Karpas-422 (cell line): ENCODE measurements around the gene WDFY2. TPM values are rescaled to one million over a fixed set of nuclear protein-coding genes. Genes with fewer than 3 reads are reported as not detected.

ENCODE experiments used
- DNase-seq: peaks from one replicate; pipeline ENCODE4 v3.0.0-alpha.2; 2015
- H2AFZ ChIP-seq: fragments of 200-600 bp; sonication (generic); 2 replicates; pipeline ENCODE4 v1.6.1; 2014; ENCODE audit warnings: antibody characterized with exemption, low read length, mixed read lengths
- H3K27ac ChIP-seq: fragments of 200-600 bp; sonication (generic); 2 replicates; pipeline ENCODE4 v1.5.1; 2014; ENCODE audit warnings: mild to moderate bottlenecking, low read length, moderate library complexity
- H3K27me3 ChIP-seq: fragments of 200-600 bp; sonication (generic); 2 replicates; pipeline ENCODE4 v1.6.1; 2014; ENCODE audit warnings: low read length, mixed read lengths
- H3K36me3 ChIP-seq: fragments of 200-600 bp; sonication (generic); 2 replicates; pipeline ENCODE4 v1.6.1; 2014; ENCODE audit warnings: low read length, mixed read lengths; ENCODE audit not compliant: insufficient read depth
- H3K4me1 ChIP-seq: fragments of 200-600 bp; sonication (generic); 2 replicates; pipeline ENCODE4 v1.6.1; 2014; ENCODE audit warnings: mild to moderate bottlenecking, low read length, mixed read lengths
- H3K4me2 ChIP-seq: fragments of 200-600 bp; sonication (generic); 2 replicates; pipeline ENCODE4 v1.6.1; 2014; ENCODE audit warnings: low read length, low read depth, mild to moderate bottlenecking; ENCODE audit not compliant: poor library complexity, severe bottlenecking
- H3K4me3 ChIP-seq: fragments of 200-600 bp; sonication (generic); 2 replicates; pipeline ENCODE4 v1.5.1; 2014; ENCODE audit warnings: mild to moderate bottlenecking, antibody characterized with exemption, low read length, mixed read lengths
- H3K79me2 ChIP-seq: fragments of 200-600 bp; sonication (generic); 2 replicates; pipeline ENCODE4 v1.6.1; 2014; ENCODE audit warnings: mild to moderate bottlenecking, low read length, mixed read lengths
- H3K9ac ChIP-seq: fragments of 200-600 bp; sonication (generic); 2 replicates; pipeline ENCODE4 v1.6.0; 2014; ENCODE audit warnings: low read length
- H3K9me2 ChIP-seq: fragments of 200-600 bp; sonication (generic), shearing (Covaris generic); replicated peaks from 2 replicates; pipeline ENCODE4 v1.6.0; 2014; ENCODE audit warnings: mild to moderate bottlenecking, low read length, moderate library complexity; ENCODE audit not compliant: insufficient read depth
- H3K9me3 ChIP-seq: fragments of 300-700, 200-600 bp; sonication (generic); 2 replicates; pipeline ENCODE4 v1.6.1; 2014; ENCODE audit warnings: low read length, mixed read lengths
- H4K20me1 ChIP-seq: fragments of 200-600 bp; sonication (generic); 2 replicates; pipeline ENCODE4 v1.6.1; 2014; ENCODE audit warnings: mild to moderate bottlenecking, antibody characterized with exemption, low read length, low read depth; ENCODE audit not compliant: insufficient read depth
- total RNA-seq: library from RNA; depleted of rRNA; stranded (reverse); fragments of >200 nt; shearing (Covaris generic); gene quantifications from 2 replicates; pipeline ENCODE4 v1.2.3, GENCODE V29; 2014; ENCODE audit warnings: low replicate concordance

The WDFY2 gene
- total RNA-seq, 1 experiment from 2014 or later = 4.1 TPM

DNA sequence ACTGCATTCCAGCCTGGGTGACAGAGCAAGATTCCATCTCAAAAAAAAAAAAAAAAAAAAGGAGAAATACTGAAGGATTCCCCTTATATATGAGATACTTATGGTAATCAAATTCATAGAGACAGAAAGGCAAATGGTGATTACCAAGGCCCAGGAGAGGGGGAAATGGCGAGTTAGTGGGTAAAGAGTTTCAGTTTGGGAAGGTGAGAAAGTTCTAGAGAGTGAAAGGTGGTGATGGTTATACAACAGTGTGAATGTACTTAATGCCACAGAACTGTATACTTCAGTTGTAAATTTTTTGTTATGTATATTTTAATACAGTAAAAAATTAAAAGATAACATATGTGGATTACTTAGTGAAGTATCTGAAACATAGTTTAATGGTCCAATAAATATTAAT, 129.5 kb downstream of the WDFY2 start:
- Histone ChIP-seq H3K9me2 (no peaks in the 10 kb centered on the region), H3K27ac (no peak overlapping the region)

DNA sequence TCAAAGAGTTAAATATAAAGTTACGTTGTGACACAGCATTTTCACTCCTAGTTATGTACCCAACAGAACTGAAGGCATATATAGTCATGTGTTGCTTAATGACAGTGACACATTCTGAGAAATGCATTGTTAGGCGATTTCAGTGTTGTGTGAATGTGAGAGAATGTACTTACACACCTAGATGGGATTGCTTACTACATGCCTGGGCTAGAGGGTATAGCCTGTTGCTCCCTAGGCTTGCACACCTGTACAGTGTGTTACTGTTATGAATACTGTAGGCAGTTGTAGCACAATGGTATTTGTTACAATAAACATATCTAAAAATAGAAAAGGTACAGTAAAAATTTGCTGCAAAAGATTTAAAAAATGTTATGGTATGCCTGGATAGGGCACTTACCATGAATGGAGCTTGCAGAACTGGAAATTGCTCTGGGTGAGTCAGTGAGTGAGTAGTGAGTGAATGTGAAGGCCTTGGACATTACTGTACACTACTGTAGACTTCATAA, 130.5 kb downstream of the WDFY2 start:
- no peak for DNase-seq
- Histone ChIP-seq H3K4me2 (no peak overlapping the region), H3K9ac (no peak overlapping the region)

More for the DNA sequence above, 129.5 kb downstream of the WDFY2 start:
- H2AFZ ChIP-seq = no peak overlapping the region
- no peak overlapping the region for H3K9ac ChIP-seq
- no peaks in the 10 kb centered on the region for H3K36me3 ChIP-seq
- H3K4me2 ChIP-seq = no peak overlapping the region
- no peaks in the 10 kb centered on the region for H4K20me1 ChIP-seq
- DNase-seq = no peak
- no peaks in the 10 kb centered on the region for H3K4me1 ChIP-seq
- H3K79me2 ChIP-seq = no peaks in the 10 kb centered on the region
- no peak overlapping the region for H3K4me3 ChIP-seq
- H3K27me3 ChIP-seq = no peaks in the 10 kb centered on the region
- no peaks in the 10 kb centered on the region for H3K9me3 ChIP-seq

DNA sequence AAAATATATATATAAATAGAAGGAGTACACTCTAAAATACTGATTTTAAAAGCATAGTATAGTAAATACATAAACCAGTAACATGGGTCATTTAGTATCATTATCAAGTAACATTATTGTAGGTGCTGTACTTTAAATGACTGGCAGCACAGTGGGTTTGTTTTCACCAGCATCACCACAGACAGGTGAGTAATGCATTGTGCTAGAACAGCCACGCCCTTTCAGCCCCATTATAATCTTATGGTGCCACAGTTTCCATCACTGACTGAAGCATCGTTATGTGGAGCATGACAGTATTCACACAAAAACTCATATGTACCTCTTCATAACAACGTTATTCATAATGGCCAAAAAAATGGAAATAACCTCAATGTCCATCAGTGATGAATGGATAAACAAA, 131.4 kb downstream of the WDFY2 start:
- Histone ChIP-seq H3K27me3 (no peaks in the 10 kb centered on the region), H3K9me3 (no peaks in the 10 kb centered on the region), H3K27ac (no peak overlapping the region), H3K9me2 (no peaks in the 10 kb centered on the region), H3K4me1 (no peaks in the 10 kb centered on the region), H4K20me1 (no peaks in the 10 kb centered on the region), H3K36me3 (no peaks in the 10 kb centered on the region), H2AFZ (no peak overlapping the region), H3K4me3 (no peak overlapping the region), H3K9ac (no peak overlapping the region), H3K4me2 (no peak overlapping the region), H3K79me2 (no peaks in the 10 kb centered on the region)
- no peak for DNase-seq

More for the DNA sequence above, 130.5 kb downstream of the WDFY2 start:
- Histone ChIP-seq H3K27ac (no peak overlapping the region), H3K9me2 (no peaks in the 10 kb centered on the region), H2AFZ (no peak overlapping the region), H3K4me1 (no peaks in the 10 kb centered on the region), H4K20me1 (no peaks in the 10 kb centered on the region), H3K9me3 (no peaks in the 10 kb centered on the region), H3K27me3 (no peaks in the 10 kb centered on the region), H3K4me3 (no peak overlapping the region), H3K79me2 (no peaks in the 10 kb centered on the region), H3K36me3 (no peaks in the 10 kb centered on the region)

DNA sequence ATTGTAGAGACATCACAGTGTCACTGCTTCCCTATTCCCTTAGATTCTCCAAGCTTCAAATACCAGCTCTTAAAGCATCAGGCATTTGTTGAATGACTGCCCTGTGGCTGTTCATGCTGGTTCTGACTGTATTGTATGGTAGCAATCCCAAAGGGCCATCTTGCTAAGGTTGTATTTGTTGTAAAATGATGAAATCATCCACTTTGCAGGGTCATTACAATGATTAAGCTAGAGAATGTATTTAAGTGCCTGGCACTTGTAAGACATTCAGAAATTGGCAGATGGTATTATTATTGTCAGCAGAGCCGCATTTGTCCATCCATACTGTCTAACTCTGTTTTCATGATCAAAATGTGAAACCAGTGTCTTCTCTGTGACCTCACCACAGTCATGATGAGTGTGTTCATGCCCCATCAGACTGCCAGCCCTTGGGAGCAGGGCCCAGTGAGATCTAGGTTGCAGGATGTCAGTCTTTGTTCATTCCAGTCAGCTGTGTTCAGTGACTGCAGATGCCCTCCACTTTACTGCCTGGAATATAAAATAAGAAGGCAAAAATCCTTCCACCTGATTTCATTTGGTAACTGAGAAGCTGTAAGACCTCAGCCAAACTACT, 133.6 kb downstream of the WDFY2 start:
- Histone ChIP-seq H4K20me1 (no peaks in the 10 kb centered on the region), H3K27me3 (no peaks in the 10 kb centered on the region), H3K4me3 (no peak overlapping the region), H3K9me3 (no peaks in the 10 kb centered on the region), H3K9me2 (no peaks in the 10 kb centered on the region), H3K4me1 (no peaks in the 10 kb centered on the region), H2AFZ (no peak overlapping the region), H3K79me2 (no peaks in the 10 kb centered on the region), H3K27ac (no peak overlapping the region), H3K4me2 (no peak overlapping the region), H3K9ac (no peak overlapping the region), H3K36me3 (no peaks in the 10 kb centered on the region)
- no peak for DNase-seq

DNA sequence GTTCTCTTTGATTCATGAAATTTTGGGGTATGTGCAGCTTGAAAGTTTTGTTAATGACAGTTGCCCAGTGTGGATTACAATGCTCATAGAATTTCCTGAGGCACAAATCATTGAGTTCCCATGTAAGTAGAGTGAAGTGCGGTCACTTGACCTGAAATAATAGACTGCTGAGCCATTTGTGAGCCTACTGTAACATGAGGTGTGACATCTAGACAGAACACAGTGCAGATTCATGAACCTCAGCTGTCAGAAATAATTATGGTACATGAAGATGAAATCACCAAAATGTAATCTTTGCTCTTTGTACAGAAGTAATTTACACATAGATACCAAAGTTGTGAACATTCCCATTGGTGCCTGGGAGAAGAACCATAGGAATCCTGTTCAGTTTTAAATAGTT, 135.1 kb downstream of the WDFY2 start:
- DNase-seq = no peak
- Histone ChIP-seq H3K9me3 (no peaks in the 10 kb centered on the region), H3K4me3 (no peak overlapping the region), H3K4me2 (no peak overlapping the region), H4K20me1 (no peaks in the 10 kb centered on the region), H3K79me2 (no peaks in the 10 kb centered on the region), H3K27me3 (no peaks in the 10 kb centered on the region), H3K27ac (no peak overlapping the region), H3K4me1 (no peaks in the 10 kb centered on the region), H2AFZ (no peak overlapping the region), H3K36me3 (no peaks in the 10 kb centered on the region), H3K9ac (no peak overlapping the region), H3K9me2 (no peaks in the 10 kb centered on the region)

DNA sequence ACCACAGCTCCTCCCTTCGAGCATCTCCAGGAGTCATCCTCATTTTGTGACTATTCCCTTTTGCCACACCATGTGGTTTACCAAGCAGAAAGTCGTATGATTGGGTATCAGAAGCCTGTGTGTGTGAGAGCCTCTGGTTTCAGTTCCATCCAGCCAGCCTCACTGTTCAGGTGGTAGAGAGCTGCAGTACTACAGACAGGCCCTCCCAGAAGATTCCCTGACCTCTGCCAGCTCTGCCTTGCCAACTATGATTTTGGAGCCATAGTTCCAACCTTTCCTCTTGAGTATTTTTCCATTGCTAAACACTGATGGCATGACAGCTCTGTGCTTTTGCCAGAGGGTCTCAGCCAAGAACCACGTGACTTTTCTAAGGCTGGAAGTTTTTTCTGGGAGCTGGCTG, 137.2 kb downstream of the WDFY2 start:
- H3K4me1 ChIP-seq = no peaks in the 10 kb centered on the region
- H2AFZ ChIP-seq = no peak overlapping the region
- H3K9me3 ChIP-seq = no peaks in the 10 kb centered on the region
- no peaks in the 10 kb centered on the region for H3K27me3 ChIP-seq
- no peaks in the 10 kb centered on the region for H3K79me2 ChIP-seq
- no peak overlapping the region for H3K27ac ChIP-seq
- no peaks in the 10 kb centered on the region for H3K9me2 ChIP-seq
- no peak overlapping the region for H3K9ac ChIP-seq
- H3K36me3 ChIP-seq = no peaks in the 10 kb centered on the region
- no peak overlapping the region for H3K4me3 ChIP-seq
- DNase-seq = no peak
- H3K4me2 ChIP-seq = no peak overlapping the region
- H4K20me1 ChIP-seq = no peaks in the 10 kb centered on the region

DNA sequence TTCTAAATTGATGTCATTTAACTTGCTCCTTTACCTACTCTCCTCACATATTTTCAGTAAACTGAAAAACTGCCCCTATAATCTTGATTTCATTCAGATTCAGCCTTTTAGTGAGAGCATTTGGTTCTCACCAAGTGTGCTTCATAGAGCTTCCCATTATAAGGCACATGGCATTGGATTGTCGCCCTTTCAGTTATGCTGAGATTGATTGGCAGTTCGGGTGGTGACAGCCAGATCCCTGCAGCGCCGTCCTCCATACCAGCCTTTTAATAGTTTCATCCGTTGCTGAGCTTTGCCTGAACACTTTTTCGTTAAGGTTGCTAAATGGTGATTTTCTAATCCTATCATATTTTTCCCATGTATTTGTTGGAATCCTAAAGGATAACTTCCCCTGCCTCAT, 139.3 kb downstream of the WDFY2 start:
- no peaks in the 10 kb centered on the region for H3K9me3 ChIP-seq
- no peak overlapping the region for H3K9ac ChIP-seq
- H3K36me3 ChIP-seq = no peaks in the 10 kb centered on the region
- H2AFZ ChIP-seq = no peak overlapping the region
- DNase-seq = no peak
- no peaks in the 10 kb centered on the region for H3K4me1 ChIP-seq
- H3K4me3 ChIP-seq = no peak overlapping the region
- no peaks in the 10 kb centered on the region for H4K20me1 ChIP-seq
- H3K4me2 ChIP-seq = no peak overlapping the region
- H3K27me3 ChIP-seq = no peaks in the 10 kb centered on the region
- H3K9me2 ChIP-seq = no peaks in the 10 kb centered on the region
- no peak overlapping the region for H3K27ac ChIP-seq
- no peaks in the 10 kb centered on the region for H3K79me2 ChIP-seq

DNA sequence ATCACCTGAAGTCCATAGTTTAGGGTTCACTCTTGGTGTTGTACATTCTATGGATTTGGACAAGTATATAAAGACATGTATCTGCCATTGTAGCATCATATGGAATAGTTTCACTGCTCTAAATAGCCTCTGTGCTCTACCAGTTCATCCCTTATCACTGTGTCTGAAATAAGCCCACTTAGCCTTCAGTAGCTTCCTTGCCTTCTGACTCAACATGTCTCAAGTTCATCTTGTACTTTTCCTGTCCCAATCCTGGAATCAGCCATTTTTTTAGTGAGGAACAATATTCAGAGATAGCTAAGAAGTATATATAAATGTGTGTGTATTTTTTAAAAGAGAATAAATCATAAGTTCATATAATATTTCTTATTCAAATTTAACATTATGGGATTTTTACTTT, 140.5 kb downstream of the WDFY2 start:
- Histone ChIP-seq H3K9me3 (no peaks in the 10 kb centered on the region), H3K9ac (no peak overlapping the region), H3K27me3 (no peaks in the 10 kb centered on the region), H4K20me1 (no peaks in the 10 kb centered on the region), H3K36me3 (no peaks in the 10 kb centered on the region), H3K4me3 (no peak overlapping the region), H2AFZ (no peak overlapping the region), H3K79me2 (no peaks in the 10 kb centered on the region), H3K9me2 (no peaks in the 10 kb centered on the region), H3K27ac (no peak overlapping the region), H3K4me2 (no peak overlapping the region), H3K4me1 (no peaks in the 10 kb centered on the region)
- DNase-seq = no peak
